GM23338 (cell line): ENCODE measurements around the gene TBC1D32. TPM values are rescaled to one million over a fixed set of nuclear protein-coding genes. Genes with fewer than 3 reads are reported as not detected.

ENCODE experiments used
- NANOG ChIP-seq: IDR thresholded peaks from 2 replicates; pipeline ENCODE4 v1.6.1; 2016; ENCODE audit warnings: antibody characterized with exemption, borderline replicate concordance
- REST ChIP-seq: IDR thresholded peaks from one replicate; pipeline ENCODE4 v1.6.1; 2018; ENCODE audit warnings: antibody characterized with exemption; ENCODE audit not compliant: unreplicated experiment
- STAT1 ChIP-seq: IDR thresholded peaks from one replicate; pipeline ENCODE4 v1.6.1; 2016; ENCODE audit warnings: antibody characterized with exemption; ENCODE audit not compliant: unreplicated experiment
- polyA plus RNA-seq: library from polyadenylated mRNA; unstranded; fragments of >200 nt; fragmentation: Nextera tagmentation; extraction: Ambion mirVana; gene quantifications from 2 replicates; pipeline ENCODE4 v1.2.1, GENCODE V29; 2016
- small RNA-seq: library from RNA; depleted of rRNA; stranded (forward); fragments of <200 nt; gene quantifications from one replicate; pipeline ENCODE3, GENCODE V24; 2014; ENCODE audit warnings: low replicate concordance
- total RNA-seq: library from RNA; depleted of rRNA; stranded (reverse); fragments of >200 nt; shearing (Covaris generic); gene quantifications from 2 replicates; pipeline ENCODE4 v1.2.3, GENCODE V29; 2014; rRNA removed
- TF ChIP-seq, protein P1 (sequence below), 2 experiments: fragments of 200-600 bp in 1 of 2; sonication (generic) in 1 of 2; conservative IDR thresholded peaks; 2 replicates each; pipeline versions ENCODE4 v1.5.1 to v1.6.1; 2016 to 2017; ENCODE audit warnings: antibody characterized with exemption in 2 of 2, low read depth in 2 of 2, mild to moderate bottlenecking in 2 of 2, moderate library complexity in 1 of 2

TBC1D32 gene
- total and polyA plus RNA-seq, 2 experiments from 2014 or later, result 8.9 to 10.4 TPM

DNA sequence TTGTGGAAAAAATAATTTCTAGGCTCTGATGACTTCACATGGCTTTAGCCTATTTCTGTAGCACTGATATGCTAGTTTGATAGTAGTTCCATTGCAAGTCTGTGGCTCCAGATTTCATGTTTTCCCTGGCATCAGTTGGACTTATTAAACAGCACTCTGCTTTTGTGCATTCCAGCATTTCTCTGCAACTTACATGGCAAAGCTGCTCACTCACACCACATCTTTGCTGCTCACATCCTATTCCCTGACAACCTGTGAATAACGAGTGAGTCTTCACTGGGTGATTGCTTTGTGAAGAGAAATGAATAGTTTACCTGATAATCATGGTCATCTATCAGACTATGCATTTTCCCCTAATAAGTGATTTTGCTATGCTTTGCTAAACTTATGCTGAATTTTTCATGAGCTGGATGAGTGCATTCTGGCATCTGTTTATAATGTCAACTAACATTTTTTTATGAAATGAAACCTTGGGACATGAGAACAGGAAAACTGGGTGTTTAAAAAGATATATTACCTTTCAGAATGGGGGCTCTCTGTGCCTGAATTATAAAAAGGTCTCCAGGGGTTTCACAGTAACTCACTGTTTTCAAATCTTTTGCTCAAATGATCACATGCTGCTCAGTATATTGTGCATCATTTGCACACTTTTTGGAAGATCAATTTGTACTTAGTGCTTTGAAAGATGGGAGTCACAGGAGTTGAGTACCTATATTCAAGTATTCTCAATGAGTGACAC, 301.8 kb downstream of the TBC1D32 start (continued):
- no peak for TF ChIP-seq REST
- TF ChIP-seq, protein P1, sequence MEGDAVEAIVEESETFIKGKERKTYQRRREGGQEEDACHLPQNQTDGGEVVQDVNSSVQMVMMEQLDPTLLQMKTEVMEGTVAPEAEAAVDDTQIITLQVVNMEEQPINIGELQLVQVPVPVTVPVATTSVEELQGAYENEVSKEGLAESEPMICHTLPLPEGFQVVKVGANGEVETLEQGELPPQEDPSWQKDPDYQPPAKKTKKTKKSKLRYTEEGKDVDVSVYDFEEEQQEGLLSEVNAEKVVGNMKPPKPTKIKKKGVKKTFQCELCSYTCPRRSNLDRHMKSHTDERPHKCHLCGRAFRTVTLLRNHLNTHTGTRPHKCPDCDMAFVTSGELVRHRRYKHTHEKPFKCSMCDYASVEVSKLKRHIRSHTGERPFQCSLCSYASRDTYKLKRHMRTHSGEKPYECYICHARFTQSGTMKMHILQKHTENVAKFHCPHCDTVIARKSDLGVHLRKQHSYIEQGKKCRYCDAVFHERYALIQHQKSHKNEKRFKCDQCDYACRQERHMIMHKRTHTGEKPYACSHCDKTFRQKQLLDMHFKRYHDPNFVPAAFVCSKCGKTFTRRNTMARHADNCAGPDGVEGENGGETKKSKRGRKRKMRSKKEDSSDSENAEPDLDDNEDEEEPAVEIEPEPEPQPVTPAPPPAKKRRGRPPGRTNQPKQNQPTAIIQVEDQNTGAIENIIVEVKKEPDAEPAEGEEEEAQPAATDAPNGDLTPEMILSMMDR (conservative IDR thresholded peaks at IDR 0.05; ENCODE audit: low read depth in 2 of 2), result no peak
- no peak for TF ChIP-seq NANOG
- no peak for TF ChIP-seq STAT1

Small RNAs within 50 kb of the gene (small RNA-seq; reads per million reads assigned to genes)
- gene RF00019 (not detected), gene RNU6-1286P (not detected)

Other genes with a start within 250 kb of the TBC1D32 start
- 587 and 609 TPM in 2 replicates for gene GJA1, start 101.2 kb upstream of the TBC1D32 start, total RNA-seq
- gene GJA1, start 101.2 kb upstream of the TBC1D32 start, polyA plus RNA-seq, result 262 and 279 TPM in 2 replicates